ENCODE results near the gene CMTM4.
"Not testable (repeated sequence)": the region's sequence is repeated elsewhere in the genome, so short reads cannot be mapped to it uniquely, and the experiment has no call there.

The CMTM4 gene

DNA sequence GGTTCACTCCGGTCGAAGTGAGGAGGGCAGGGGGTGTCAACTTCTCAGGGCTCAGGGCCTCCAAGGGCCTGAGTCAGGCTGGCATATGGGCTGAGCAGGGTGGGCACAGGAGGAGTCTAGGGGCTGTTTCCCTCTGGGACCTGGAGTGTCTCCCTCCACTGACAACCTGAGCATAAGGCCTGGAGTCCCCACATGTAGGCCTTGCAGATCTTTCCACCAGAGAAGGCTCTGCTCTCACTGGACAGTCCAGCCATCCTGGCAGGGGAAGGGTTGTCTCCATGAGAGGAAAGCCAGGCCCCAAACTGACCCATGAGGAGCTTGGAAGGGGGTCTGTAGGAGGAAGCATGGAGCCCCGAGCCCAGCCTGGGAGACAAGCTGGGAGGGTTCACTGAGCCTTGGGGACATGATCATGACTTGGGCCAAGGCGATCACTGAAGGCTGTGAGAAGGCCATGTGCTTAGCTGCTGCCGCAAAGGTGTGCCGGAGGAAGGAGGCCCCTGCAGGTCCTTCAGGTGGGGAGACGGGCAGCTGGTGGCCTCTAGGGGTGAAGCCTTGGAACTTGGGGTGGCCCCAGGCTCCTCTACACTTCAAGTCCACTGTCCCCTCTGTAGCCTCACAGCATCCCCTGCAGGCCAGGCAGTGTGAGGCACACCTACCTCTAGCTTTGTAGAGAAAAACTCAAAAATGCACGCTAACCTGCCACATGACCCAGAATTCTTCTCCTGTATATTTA lies 107.4 kb downstream of the CMTM4 start:
- peak; percentile 12 to 54 for DNase-seq

DNA sequence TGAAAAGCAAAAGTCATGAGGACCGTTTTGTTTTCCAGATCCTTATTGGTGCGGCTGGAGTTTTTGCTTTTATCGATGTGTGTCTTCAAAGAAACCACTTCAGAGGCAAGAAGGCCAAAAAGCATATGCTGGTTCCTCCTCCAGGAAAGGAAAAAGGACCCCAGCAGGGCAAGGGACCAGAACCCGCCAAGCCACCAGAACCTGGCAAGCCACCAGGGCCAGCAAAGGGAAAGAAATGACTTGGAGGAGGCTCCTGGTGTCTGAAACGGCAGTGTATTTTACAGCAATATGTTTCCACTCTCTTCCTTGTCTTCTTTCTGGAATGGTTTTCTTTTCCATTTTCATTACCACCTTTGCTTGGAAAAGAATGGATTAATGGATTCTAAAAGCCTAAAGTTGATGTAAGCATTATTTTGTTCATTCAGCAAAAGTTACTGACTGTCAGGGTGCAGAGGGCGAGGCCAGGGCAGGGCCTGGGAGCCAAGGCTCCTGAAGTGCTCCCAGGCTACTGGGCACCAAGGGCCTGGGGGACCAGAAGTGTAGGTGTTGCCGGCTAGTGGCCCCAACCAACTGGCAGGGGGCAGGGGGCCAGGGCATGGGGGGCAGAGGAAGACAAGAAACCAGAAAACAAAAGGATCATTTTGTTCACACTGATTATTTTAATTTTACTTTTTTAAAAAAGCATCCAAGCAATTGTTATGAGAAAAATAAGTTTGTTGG lies 108.5 kb downstream of the CMTM4 start:
- DNase-seq: no peak

- DNase-seq: peak in 1 of 2 donors; percentile 28
These were observed 110.9 kb downstream of the CMTM4 start for GRCh38 chr16:66585481-66586239.

- no peak for DNase-seq
These were observed 115.1 kb downstream of the CMTM4 start for GRCh38 chr16:66581246-66581952.

GRCh38 chr16:66580605-66581209 lies 115.8 kb downstream of the CMTM4 start:
- no peak for DNase-seq

GRCh38 chr16:66578651-66579531 lies 117.7 kb downstream of the CMTM4 start, which contains the start of gene CMTM2:
TSS of gene CMTM2 (plus strand) at chr16:66579463. CDS start at chr16:66579608, 145 bp downstream.
- DNase-seq: no peak

GRCh38 chr16:66576296-66576695 lies 120.2 kb downstream of the CMTM4 start:
- no peak for DNase-seq

GRCh38 chr16:66575060-66575459 lies 121.5 kb downstream of the CMTM4 start:
- DNase-seq: no peak

DNA sequence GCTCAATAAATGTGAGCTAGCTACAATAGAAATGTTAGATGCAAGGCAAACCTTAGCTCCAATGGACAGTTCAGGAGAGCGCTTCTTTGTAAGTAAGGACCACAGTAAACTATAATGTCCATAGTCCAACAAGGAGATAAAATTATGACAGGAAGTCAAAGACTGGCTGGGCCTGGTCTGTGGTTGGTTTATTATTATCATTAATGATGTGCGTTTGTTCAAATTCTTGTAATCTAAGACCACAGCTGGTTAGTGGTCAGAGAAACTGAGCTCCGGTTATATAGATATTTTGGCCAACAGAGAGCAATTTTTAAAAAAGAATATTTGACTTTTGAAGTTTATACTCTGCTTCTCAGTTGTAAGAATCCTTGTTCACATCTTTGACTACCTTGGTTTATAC lies 122.0 kb downstream of the CMTM4 start:
- no peak for DNase-seq

- no peak for DNase-seq
These were observed 122.5 kb downstream of the CMTM4 start for GRCh38 chr16:66574081-66574480.

DNA sequence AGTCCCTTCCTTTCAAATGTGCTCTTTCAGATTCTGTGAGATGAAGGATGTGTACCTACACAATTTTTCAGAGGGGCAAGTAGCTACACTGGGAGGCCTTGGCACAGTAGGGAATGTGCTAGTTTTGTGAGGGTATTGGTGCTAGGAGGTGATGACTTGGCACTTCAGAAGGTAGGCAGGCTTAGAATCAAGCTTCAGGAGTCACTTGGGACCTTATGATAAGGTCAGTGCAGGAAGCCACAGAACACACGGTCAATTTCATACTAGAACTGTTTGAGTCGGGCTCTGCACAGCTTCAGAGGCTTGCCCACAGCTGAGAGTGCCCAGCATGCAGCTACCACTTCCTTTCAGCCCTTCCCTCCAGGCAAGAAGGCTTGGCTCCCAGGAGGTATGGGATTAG lies 124.2 kb downstream of the CMTM4 start:
- no peak for DNase-seq

DNA sequence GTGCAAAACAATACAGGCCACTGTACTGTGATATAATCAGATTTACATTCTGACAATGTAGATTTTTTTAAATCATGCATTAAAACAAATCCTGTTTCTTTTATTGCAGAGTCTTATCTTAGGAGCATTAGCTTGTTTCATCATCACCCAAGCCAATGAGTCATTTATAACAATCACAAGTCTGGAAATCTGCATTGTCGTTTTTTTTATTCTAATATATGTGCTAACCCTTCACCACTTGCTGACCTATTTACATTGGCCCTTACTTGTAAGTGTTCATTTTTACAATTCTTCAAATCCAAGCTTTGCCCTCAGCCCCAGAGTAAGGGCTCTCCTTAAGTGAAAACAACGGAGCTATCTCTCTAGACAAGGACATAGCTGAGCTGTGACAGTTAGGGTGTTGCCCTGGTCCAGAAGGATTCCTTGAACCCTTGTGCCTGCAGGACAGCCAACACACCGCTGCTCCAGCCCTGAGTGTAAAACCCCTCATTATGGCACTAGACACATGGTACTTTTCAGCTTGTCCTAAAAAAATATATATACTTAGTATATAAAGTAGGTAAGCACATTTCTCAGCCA lies 126.6 kb downstream of the CMTM4 start:
- DNase-seq: no peak

DNA sequence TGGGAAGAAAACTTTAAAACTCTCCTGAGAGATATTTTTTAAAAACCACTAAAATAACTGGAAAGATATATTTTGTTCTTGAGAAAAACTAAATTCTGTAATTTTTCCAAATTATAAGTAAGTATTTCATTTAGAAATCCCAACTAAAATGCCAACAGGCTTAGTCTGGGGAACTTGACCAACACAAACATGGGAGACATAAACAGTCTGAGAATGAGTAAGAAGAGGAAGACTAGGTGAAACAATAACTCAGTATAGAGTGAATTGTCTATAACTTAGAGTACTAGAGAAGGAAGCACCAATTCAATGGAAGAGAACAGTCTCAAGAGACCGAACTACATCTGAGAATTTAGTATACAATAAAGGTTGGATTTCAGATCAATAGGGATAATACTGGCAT lies 127.4 kb downstream of the CMTM4 start:
- no peak for DNase-seq

GRCh38 chr16:66568355-66568754 lies 128.2 kb downstream of the CMTM4 start:
- DNase-seq: no peak

DNA sequence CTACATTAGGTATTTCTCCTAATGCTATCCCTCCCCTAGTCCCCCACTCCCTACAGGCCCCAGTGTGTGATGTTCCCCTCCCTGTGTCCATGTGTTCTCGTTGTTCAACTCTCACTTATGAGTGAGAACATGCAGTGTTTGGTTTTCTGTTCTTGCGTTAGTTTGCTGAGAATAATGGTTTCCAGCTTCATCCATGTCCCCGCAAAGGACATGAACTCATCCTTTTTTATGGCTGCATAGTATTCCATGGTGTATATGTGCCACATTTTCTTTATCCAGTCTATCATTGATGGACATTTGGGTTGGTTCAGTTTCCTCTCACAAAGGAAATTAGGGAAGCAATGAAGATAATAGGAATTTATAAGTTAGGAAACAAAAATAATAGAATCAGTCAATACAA lies 129.3 kb downstream of the CMTM4 start:
- not testable (repeated sequence) for DNase-seq

GRCh38 chr16:66566051-66566901 lies 130.3 kb downstream of the CMTM4 start, which contains the start of gene CMTM1:
TSS of gene CMTM1 (plus strand) at chr16:66566439. CDS start at chr16:66566514, 75 bp downstream.
- no peak for DNase-seq

Measured in bone marrow (tissue), 2 donors.